Measurements from ENCODE around the gene HCN4. TPM values are rescaled to one million over a fixed set of nuclear protein-coding genes. Genes with fewer than 3 reads are reported as not detected.
A peak's percentile ranks its signal among the peaks of the same experiment; 100 is the strongest.

Gene HCN4
- total and polyA plus RNA-seq, 2 experiments from 2014 or later: 0.03 TPM; not detected in 1

GRCh38 chr15:73392025-73392424 lies 23.3 kb upstream of the HCN4 start:
- in situ Hi-C loops (cut with MboI): no loop called here
- Histone ChIP-seq H3K36me3 (ENCODE audit: low read depth) (no peaks in the 10 kb centered on the region), H2AFZ (no peak overlapping the region), H3K4me3 (no peak overlapping the region), H3K4me2 (ENCODE audit: unreplicated experiment) (no peak overlapping the region), H3K9ac (no peak overlapping the region), H3K27me3 (replicated peaks; ENCODE audit: insufficient read depth) (peaks cover 18% of the 10 kb centered on the region), H3K27ac (no peak overlapping the region), H3F3A (ENCODE audit: insufficient read depth) (peaks cover 7% of the 10 kb centered on the region; the same call in 1 of the 2 replicates), H3K79me2 (ENCODE audit: insufficient read depth) (no peaks in the 10 kb centered on the region), H3K9me3 (ENCODE audit: low read depth) (no peaks in the 10 kb centered on the region), H3K9me2 (ENCODE audit: insufficient read depth) (no peaks in the 10 kb centered on the region), H4K20me1 (ENCODE audit: insufficient read depth) (no peaks in the 10 kb centered on the region), H3K4me1 (ENCODE audit: insufficient read depth) (no peaks in the 10 kb centered on the region)
- no peak for TF ChIP-seq EZH2 (IDR thresholded peaks at IDR 0.05; ENCODE audit: insufficient read depth, poor library complexity, severe bottlenecking)
- TF ChIP-seq EZH2phosphoT487 (IDR thresholded peaks at IDR 0.05; ENCODE audit: insufficient read depth, low read depth): no peak
- 59 to 69% methylated on average over 2 of the region's 2 CpGs for WGBS, 2 experiments (ENCODE audit: low coverage in 1 of 2, low lambda C conversion rate in 2 of 2, missing lambda C conversion rate in 2 of 2)
- DNase-seq: no peak

DNA sequence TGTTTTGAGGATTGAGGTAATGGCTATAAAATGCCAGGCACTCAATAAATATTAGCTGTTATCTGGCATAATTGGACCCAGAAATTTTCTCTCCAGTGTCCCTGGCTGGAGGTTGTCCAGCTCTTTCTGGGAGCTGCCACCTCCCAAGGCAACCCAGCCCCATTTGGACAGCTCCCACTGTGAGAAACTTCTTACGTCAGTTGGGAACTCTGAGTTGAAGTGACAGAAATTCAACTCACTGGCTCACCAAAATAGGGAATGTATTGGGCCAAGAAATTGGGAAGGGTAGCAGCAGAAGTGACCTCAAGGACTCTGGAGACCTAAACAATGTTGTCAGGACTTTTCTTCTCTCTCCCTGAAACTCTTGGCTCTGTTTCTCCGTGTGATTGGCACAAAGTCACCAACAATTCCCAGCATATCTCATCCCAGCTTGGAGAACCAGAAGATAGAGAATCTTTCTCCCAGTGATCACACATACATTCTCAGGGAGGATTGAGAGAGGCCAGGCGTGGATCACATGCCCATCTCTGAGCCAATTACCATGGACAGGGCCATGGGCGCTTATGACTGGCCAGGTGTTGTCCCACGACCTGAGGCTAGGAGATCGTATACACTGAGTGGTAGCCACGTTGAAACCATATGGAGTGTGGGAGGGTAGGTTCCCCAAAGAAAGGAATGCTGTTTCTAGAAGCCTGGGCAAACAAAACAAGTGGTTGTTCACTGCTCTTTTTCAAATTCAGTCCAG lies 22.5 kb upstream of the HCN4 start:
- Histone ChIP-seq H3K79me2 (ENCODE audit: insufficient read depth) (no peaks in the 10 kb centered on the region), H3K9me2 (ENCODE audit: insufficient read depth) (no peaks in the 10 kb centered on the region)
- in situ Hi-C loops (cut with MboI): no loop called here

GRCh38 chr15:73389971-73390544 lies 21.3 kb upstream of the HCN4 start:
- in situ Hi-C loops (cut with MboI): no loop called here
- Histone ChIP-seq H3K4me3 (no peak overlapping the region), H4K20me1 (ENCODE audit: insufficient read depth) (no peaks in the 10 kb centered on the region), H3K27ac (no peak overlapping the region), H3K27me3 (replicated peaks; ENCODE audit: insufficient read depth) (peaks cover 13% of the 10 kb centered on the region), H3K4me1 (ENCODE audit: insufficient read depth) (no peaks in the 10 kb centered on the region), H3K9me3 (ENCODE audit: low read depth) (no peaks in the 10 kb centered on the region), H2AFZ (no peak overlapping the region), H3K9ac (no peak overlapping the region), H3K4me2 (ENCODE audit: unreplicated experiment) (no peak overlapping the region), H3K9me2 (ENCODE audit: insufficient read depth) (no peaks in the 10 kb centered on the region), H3F3A (ENCODE audit: insufficient read depth) (peaks cover 7% of the 10 kb centered on the region; the same call in 1 of the 2 replicates), H3K36me3 (ENCODE audit: low read depth) (no peaks in the 10 kb centered on the region), H3K79me2 (ENCODE audit: insufficient read depth) (no peaks in the 10 kb centered on the region)
- DNase-seq: peak; percentile 28
- WGBS, 2 experiments (ENCODE audit: low coverage in 1 of 2, low lambda C conversion rate in 2 of 2, missing lambda C conversion rate in 2 of 2): 31 to 60% methylated on average over 2 of the region's 2 CpGs
- TF ChIP-seq EZH2phosphoT487 (IDR thresholded peaks at IDR 0.05; ENCODE audit: insufficient read depth, low read depth) (no peak), EZH2 (IDR thresholded peaks at IDR 0.05; ENCODE audit: insufficient read depth, poor library complexity, severe bottlenecking) (no peak)

More for the DNA sequence above, 22.5 kb upstream of the HCN4 start:
- Histone ChIP-seq H3K27me3 (replicated peaks; ENCODE audit: insufficient read depth) (peaks cover 13% of the 10 kb centered on the region), H3K36me3 (ENCODE audit: low read depth) (no peaks in the 10 kb centered on the region), H4K20me1 (ENCODE audit: insufficient read depth) (no peaks in the 10 kb centered on the region), H3K9ac (no peak overlapping the region), H3K27ac (no peak overlapping the region), H3K9me3 (ENCODE audit: low read depth) (no peaks in the 10 kb centered on the region), H3F3A (ENCODE audit: insufficient read depth) (peaks cover 7% of the 10 kb centered on the region; the same call in 1 of the 2 replicates), H2AFZ (no peak overlapping the region), H3K4me1 (ENCODE audit: insufficient read depth) (no peaks in the 10 kb centered on the region), H3K4me2 (ENCODE audit: unreplicated experiment) (no peak overlapping the region), H3K4me3 (no peak overlapping the region)
- no peak for TF ChIP-seq EZH2 (IDR thresholded peaks at IDR 0.05; ENCODE audit: insufficient read depth, poor library complexity, severe bottlenecking)
- no peak for TF ChIP-seq EZH2phosphoT487 (IDR thresholded peaks at IDR 0.05; ENCODE audit: insufficient read depth, low read depth)
- no peak for DNase-seq
- 31 to 37% methylated on average over 7 of the region's 7 CpGs for WGBS, 2 experiments (ENCODE audit: low coverage in 1 of 2, low lambda C conversion rate in 2 of 2, missing lambda C conversion rate in 2 of 2)

DNA sequence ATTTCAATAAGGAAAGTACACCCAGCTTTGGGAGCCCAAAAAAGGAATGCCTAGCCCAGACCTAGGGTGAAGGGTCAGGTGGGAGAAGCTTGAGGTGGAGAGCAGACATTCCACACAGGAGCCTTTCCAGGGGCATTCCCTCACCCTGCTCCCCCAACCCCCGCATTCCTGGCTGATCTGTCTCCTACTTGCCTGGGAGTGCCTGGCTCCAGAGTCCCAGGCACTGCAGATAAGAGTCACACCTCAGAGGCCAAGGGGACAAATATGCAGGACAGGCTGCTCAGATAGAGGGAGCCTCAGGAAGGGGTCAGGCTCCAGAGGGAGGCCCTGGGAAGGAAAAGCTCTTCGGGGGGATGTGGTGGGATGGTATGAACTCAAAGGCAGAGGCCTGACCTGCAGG lies 20.8 kb upstream of the HCN4 start:
- H3K4me2 ChIP-seq (ENCODE audit: unreplicated experiment): no peak overlapping the region
- no peaks in the 10 kb centered on the region for H3K9me3 ChIP-seq (ENCODE audit: low read depth)
- H3K27me3 ChIP-seq (replicated peaks; ENCODE audit: insufficient read depth): peaks cover 9% of the 10 kb centered on the region
- no peak for DNase-seq
- no peak overlapping the region for H3K27ac ChIP-seq
- no peak overlapping the region for H3K4me3 ChIP-seq
- no peaks in the 10 kb centered on the region for H3K36me3 ChIP-seq (ENCODE audit: low read depth)
- WGBS, 2 experiments (ENCODE audit: low coverage in 1 of 2, low lambda C conversion rate in 2 of 2, missing lambda C conversion rate in 2 of 2): 77 to 81% methylated on average over 2 of the region's 2 CpGs
- H3K4me1 ChIP-seq (ENCODE audit: insufficient read depth): no peaks in the 10 kb centered on the region
- H2AFZ ChIP-seq: no peak overlapping the region
- H3K9ac ChIP-seq: no peak overlapping the region
- no peaks in the 10 kb centered on the region for H3K79me2 ChIP-seq (ENCODE audit: insufficient read depth)
- peaks cover 7% of the 10 kb centered on the region; the same call in 1 of the 2 replicates for H3F3A ChIP-seq (ENCODE audit: insufficient read depth)
- no peaks in the 10 kb centered on the region for H4K20me1 ChIP-seq (ENCODE audit: insufficient read depth)
- no peaks in the 10 kb centered on the region for H3K9me2 ChIP-seq (ENCODE audit: insufficient read depth)
- in situ Hi-C loops (cut with MboI): no loop called here
- TF ChIP-seq EZH2 (IDR thresholded peaks at IDR 0.05; ENCODE audit: insufficient read depth, poor library complexity, severe bottlenecking) (no peak), EZH2phosphoT487 (IDR thresholded peaks at IDR 0.05; ENCODE audit: insufficient read depth, low read depth) (no peak)
